Raji (cell line): ENCODE measurements around the gene TIFAB.
A peak's percentile ranks its signal among the peaks of the same experiment; 100 is the strongest.

Source experiments
- POLR2A ChIP-seq: IDR thresholded peaks from 2 replicates; pipeline ENCODE4 v1.6.1; 2011; ENCODE audit warnings: low read depth, low read length, control low read depth; ENCODE audit not compliant: insufficient read depth

TIFAB gene

GRCh38 chr5:135398855-135399793 is 53.0 kb downstream of the TIFAB start, which contains the start of gene MACROH2A1:
Gene MACROH2A1 (minus strand): TSS chr5:135399231. CDS start chr5:135389093, 10,138 bp downstream.
- peak; percentile 84 for TF ChIP-seq POLR2A

- 0 out of 2 replicates have a peak, but pooled peaks have one; percentile 23 for TF ChIP-seq POLR2A
Measured at GRCh38 chr5:135398160-135398854, 53.8 kb downstream of the TIFAB start.
